HG03457 (cell line): ENCODE data around the gene OR6K2.
"Not testable (repeated sequence)": the region's sequence is repeated elsewhere in the genome, so short reads cannot be mapped to it uniquely, and the experiment has no call there.

Experiments
- ATAC-seq: cut with Tn5 transposase; IDR thresholded peaks from one replicate; pipeline ENCODE4 v1.9.1; 2021; ENCODE audit warnings: moderate number of reproducible peaks; ENCODE audit not compliant: unreplicated experiment

Gene OR6K2, protein sequence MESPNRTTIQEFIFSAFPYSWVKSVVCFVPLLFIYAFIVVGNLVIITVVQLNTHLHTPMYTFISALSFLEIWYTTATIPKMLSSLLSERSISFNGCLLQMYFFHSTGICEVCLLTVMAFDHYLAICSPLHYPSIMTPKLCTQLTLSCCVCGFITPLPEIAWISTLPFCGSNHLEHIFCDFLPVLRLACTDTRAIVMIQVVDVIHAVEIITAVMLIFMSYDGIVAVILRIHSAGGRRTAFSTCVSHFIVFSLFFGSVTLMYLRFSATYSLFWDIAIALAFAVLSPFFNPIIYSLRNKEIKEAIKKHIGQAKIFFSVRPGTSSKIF

DNA sequence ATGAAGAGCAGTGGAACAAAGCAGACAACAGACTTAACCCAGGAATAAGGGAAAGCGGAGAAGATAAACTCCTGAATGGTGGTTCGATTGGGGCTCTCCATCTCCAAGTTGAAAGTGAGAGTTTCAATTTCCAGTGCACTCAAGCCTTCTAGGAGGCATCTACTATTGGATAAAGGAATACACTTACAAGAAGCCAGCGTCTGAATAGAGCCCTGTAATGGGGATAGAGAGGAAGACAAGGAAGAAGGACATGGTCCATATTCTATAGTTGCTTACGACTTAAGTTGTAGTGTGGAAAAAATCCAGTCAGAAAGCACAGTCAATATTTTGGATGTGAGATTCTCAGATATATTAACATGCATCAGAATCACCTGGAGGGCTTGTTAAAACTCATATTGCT, at the start of gene OR6K2:
Gene OR6K2 (minus strand): TSS at position 101 of the 400 bp plus-strand sequence. CDS start 0 bp downstream, at position 101.
- ATAC-seq = no peak

DNA sequence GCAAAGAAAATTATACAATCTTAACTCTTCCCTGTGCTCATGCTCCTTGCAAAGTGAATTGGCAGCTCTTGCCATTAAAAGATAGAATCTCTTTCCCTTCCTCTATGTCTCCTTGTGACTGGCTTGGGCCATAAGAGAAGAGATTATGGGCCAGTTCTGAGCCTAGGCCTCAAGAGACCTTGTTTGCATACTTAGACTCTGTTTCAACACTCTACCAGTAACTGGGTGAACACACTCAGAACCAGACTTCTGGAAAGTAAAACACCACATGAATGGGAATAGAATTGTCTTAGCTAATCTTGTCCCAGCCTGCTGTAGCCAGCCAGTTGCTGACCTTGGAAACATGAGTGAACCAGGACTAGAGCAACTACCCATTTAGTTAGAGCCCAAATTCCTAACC, 35.4 kb upstream of the OR6K2 start:
- ATAC-seq = no peak

DNA sequence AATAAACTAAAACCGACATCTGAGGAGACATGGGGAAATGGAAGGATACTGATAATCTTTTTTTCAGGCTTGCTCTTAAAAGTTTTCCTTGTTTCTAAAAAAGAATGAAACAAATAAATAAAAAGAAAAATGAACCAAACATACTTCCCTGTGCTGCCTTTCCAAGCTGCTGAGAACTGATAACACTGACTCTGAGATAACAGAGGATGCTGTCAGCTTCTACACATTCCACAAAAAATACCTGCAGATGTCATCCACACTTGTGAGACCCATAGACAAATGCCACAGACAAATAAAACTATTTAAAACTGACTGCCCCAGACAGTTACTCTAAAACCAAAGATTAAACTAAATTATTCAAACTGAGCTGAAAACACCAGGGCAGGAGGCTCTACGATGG, 32.1 kb upstream of the OR6K2 start:
- ATAC-seq = no peak

DNA sequence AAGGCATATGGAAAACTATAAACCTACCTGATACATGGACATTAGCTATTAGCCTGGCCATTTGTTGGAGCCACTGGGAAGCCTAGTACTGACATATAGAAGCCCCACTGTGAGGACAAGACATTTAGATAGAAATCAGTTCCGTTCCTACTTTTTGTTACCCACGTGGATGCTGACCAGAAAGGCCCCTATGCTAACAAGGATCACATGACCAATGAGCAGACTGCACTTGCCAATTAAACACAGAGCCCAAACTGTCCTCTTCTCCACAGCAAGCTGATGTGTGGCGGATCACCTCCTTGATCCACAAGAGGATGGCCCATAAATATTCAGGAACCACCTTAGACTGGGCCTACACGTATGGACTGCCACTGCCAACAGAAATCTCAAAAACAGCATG, 31.3 kb upstream of the OR6K2 start:
- ATAC-seq = no peak

DNA sequence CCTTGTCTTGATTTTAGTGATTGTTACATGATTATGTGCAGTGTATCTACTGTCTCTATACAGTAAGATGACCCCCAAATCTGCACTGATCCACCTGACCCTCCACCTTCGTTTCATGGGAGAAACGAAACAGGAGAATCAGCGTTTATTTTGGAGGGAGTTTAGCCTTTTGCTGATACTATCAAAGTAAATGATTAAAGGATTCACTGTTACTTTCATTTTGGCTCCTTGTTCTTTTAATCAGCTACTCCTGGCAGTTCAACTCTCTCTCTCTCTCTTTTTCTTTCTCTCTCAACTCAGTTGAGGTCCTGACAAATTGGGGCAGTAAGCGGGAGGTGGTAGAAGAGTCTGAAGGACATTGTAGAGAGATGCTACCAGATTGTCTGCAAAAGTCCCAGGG, 30.0 kb upstream of the OR6K2 start:
- no peak for ATAC-seq

DNA sequence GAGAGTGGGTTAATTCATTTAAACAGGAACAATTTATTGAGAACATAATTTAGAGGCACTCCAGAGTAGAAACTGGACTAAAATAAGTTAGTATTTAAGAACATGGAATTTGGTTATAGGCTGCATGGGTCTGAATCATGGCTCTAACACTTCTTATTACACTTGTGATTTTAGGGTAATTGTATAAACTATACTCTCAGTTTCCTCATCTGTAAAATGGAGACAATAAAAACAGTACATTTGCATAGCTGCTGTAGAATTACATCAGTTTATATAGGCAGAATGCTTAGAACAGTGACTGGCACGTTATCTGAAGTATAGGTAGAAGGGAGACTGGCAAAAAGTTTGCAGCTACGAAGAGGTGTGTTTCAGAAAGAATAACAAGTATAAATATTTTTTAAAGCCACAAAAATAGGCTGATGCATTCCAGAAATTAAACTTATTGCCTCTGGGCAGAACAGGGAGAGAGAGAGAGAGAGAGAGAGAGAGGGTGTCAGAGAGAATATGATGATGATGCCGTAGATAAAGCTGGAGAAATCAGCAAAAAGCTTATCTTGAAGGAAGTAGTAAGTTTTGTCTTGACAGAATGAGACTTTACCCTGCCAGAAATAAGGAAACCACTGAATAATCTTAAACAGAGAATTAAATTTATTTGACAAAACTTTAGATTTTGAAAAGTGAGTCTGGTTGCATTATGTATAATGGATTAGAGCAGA, 28.2 kb upstream of the OR6K2 start:
- ATAC-seq = no peak

DNA sequence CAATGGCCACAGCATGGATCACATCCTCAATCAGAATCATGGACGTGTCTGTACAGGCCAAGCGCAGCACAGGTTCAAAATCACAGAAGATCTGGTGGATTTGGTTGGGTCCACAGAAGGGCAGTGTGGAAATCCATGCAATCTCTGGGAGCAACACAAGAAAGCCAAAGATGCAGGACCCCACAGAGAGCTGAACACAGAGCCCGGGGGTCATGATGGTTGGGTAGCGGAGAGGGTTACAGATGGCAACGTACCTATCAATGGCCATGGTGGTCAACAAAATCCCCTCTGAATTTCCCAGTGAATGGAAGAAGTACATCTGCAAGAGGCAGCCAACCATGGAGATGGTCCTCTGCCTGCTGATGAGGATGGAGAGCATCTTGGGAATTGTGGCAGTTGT, 24.0 kb upstream of the OR6K2 start:
- ATAC-seq = no peak

DNA sequence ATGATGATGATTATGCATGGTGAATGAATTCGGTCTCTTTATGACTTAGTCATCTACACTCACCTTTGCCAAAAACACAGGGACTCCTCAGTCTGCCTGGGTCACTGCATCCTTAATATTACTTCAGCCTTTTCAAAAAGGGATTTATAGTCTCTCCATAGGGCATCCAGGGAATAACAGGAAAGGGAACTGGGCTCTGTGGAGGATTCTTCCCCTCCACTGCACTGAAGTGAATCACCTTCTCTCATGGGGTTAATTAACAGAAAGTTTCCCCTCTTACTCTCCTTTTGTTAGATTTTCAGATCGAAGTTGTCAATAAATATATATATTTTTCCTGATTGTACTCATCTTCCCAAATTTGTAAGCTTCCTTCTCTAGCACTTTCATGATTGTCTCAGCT, 20.2 kb upstream of the OR6K2 start, which contains the start of gene OR6K3:
Gene OR6K3 (minus strand): TSS at position 101 of the 400 bp plus-strand sequence. CDS start 2,605 bp downstream, outside the sequence.
- no peak for ATAC-seq

DNA sequence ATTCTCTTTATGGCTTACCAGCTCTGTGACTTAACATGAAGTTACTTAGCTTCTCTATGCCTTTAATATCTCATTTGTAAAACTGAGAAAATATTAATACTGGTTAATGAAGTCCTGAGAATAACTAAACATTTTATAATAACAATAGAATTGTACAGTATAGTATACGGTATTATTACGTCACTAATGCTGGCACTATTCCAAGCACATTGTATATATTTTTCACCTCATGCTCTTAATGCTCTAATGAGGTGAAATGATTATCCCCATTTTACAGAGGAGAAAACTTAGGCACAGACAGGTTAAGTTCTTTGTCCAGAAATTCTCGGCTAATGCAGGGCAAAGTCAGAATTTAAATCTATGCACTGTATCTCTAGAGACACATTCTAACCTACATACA, 19.2 kb upstream of the OR6K2 start:
- ATAC-seq = no peak

DNA sequence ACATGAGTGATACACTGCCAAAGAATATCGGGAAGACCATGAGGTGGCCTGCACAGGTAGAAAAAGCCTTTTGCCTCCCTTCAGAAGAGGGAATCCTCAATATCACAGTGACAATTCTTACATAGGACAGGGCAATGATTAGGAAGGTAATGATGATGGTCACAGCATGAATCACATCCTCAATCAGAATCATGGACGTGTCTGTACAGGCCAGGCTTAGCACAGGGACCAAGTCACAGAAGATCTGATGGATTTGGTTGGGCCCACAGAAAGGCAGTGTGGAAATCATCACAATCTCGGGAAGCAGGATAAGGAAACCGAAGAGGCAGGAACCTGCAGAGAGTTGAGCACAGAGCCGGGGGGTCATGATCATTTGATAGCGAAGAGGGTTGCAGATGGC, 16.9 kb upstream of the OR6K2 start:
- ATAC-seq = no peak

DNA sequence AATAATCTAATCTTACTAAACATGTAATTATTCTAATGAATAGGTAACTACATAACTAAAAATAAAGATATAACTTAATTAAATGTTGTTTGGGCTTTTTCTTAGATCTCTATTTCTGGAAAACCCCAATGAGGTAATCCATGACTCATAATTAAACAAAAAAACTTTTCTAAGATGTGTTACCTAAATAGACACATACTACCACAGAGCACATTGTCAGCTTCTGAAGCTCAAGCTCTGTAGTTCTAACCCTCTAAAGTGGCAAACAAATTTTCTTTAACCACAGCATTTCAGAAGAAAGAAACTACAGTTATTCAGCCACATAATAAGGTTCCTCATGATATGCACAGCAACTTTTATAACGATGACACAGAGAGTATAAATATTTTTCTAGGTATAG, 15.9 kb upstream of the OR6K2 start:
- ATAC-seq = no peak

DNA sequence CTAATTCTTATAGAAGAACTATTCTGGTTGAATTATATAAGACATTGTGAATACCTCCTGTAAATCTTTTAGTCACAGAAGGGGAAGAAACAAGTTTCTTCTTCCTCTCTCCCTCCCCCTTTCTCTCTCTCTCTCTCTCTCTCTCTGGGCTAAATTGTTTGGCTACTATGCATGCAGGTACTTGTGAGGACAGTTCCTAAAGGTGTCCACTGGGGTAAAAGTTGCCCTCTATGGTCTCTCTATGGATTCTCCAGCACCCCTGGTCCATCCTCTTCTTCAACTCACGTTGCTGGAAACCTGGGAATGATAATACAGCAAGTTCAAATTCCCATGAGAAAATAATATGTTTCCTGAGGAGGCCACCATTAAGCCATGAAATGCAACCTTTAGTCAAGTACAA, 14.3 kb upstream of the OR6K2 start:
- no peak for ATAC-seq

DNA sequence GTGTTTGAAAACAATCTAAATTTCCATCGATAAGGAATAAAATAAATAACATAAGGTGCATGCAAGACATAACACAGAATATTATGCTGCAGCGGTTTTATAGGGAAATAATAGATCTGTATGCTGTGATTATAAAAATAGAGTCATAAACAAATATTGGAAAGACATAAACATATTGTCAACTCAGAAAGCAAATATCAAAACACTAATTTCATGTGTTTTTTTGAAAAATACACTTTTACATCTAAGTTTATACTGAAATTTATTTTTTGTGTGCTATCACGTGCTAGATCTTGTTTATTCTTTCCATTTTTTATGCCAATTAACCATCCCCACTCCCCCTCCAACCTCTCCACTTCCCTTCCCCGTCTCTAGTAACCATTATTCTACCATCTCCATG, 10.6 kb upstream of the OR6K2 start:
- no peak for ATAC-seq

DNA sequence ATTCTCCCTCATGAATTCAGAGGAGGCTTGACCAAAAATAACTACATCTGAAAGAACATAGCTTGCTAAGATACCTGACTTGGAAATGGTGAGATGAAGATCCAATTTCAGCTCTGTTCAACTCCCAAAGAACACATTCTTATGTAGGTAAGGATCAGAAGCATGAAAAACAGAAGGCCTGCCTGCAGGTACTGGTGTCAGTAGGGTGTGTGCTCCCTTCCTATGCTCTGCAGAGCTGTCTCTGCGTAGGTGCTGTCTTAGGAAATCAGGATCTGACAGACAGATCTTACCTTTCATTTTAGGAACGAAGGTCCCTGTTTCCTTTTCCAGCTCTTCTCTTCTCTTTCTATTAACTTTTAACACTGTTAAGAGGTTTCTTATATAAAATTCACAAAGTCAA, 5.6 kb upstream of the OR6K2 start:
- no peak for ATAC-seq

DNA sequence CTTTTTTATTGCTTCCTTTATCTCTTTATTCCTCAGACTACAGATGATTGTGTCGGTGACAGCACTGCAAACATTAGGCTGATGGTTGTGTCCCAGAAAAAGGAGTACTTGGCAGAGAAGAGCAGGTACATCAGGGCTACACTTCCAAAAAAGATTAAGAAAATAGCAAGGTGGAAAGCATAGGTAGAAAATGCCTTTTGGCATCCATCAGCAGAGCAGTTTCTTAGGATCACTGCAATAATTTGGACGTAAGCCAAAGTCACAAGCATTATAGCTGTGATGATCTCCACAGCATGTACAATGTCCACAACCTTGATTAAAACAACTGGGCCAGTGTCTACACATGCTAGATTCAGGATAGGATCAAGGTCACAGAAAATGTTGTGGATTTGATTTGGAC, 5.9 kb downstream of the OR6K2 start:
- no peak for ATAC-seq

DNA sequence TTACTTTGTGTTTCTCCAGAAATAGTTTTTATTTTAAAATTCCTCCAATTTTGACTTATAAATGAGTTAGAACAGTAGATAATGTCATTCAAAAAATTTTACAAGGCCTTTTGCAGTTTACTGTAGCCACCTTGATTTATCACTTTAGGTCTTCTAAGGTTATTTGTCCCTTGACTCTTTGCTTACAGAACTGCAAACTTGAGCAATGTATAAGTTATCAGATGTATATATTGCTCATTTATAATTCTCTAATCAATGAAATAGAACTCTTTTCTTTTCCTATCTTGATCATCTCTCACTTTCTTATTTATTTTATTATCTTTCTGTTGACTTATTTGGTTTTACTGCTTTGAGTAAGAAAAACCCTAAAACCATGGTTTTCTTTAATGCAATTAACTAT, 8.1 kb downstream of the OR6K2 start:
- ATAC-seq = no peak

DNA sequence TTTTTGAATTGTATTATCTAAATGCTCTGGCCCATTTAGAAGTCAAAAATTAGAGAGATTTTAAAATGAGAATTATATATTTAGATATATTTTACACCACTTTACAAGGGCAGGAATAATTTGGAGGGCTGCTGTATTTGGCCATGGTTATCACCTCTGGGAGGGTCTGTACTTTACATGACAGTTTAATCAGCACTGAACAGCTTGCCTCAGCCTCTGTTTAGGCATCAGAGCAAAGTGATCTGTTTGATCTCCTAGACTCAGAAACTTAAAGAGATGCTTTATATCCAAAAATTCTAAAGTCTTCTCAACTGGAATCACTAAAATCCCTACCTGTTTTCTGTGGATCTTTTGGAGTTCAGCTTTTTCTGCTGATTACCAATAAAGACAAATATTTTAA, 8.5 kb downstream of the OR6K2 start:
- ATAC-seq = no peak

DNA sequence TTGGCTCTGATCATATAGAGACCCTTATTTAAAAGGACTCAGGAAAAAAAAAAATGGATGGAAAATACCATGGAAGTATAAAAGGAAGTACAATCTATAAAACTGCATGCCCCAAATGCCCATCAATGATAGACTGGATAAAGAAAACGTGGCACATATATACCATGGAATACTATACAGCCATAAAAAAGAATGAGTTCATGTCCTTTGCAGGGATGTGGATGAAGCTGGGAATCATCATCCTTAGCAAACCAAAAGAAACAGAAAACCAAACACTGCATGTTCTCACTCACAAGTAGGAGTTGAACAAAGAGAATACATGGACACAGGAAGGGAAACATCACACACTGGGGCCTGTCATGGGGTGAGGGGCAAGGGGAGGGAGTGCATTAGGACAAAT, 9.3 kb downstream of the OR6K2 start:
- ATAC-seq = not testable (repeated sequence)

DNA sequence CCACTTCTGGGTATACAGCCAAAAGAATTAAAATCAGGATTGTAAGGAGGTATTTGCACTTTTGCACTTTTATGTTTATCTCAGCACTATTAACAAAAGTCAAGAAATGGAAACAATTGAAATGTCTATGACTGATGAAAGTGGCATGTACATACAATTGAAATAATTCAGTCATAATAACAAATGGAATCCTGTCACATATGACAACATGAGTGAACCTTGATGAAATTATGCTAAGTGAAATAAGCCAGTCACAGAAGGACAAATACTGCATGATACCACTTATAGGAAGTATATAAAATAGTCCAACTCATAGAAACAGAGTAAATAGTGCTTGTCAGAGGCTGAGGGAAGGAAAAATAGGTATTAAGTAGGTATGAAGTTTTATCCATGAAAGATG, 10.6 kb downstream of the OR6K2 start:
- no peak for ATAC-seq

DNA sequence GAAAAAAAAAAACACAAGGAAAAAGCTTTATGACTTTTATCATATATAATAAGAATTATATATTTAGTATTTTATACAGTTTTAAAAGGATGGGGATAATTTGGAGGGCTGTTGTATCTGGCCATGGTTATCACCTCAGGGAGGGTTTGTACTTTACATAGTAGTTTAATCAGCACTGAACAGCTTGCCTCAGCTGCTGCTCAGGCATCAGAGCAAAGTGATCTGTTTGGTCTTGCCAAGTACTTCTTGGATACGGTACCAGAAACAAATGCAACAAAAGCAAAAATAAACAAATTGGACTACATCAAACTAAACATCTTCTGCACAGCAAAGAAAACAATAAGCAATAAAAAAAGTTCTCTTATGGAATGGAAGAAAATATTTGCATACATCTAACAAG, 11.3 kb downstream of the OR6K2 start:
- no peak for ATAC-seq

DNA sequence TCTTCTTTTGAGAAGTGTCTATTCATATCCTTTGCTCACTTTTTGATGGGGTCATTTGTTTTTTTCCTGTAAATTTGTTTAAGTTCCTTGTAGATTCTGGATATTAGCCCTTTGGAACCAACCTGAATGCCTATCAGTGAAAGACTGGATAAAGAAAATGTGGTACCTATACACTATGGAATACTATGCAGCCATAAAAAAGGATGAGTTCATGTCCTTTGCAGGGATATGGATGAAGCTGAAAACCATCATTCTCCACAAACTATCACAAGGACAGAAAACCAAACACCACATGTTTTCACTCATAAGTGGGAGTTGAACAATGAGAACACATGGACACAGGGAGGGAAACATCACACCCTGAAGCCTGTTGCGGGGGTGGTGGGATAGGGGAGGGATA, 12.1 kb downstream of the OR6K2 start:
- ATAC-seq = not testable (repeated sequence)

DNA sequence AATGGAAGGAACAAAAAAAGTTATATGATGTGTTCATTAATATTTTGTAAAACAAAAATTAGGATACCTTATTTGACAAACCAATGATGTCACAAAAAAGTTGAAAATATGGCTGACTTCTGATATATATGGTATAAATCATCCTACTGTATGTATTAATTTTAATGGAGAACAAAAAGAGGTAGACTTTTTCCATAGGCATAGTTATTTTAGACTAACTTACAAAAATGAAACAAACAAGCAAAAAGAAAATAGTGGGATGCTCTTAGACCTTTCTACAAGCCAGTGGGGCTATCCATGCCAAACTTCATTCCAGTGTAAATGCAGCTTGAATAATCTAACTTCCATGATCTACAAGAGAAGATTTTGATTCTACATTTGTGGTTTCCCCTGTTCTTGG, 13.4 kb downstream of the OR6K2 start:
- ATAC-seq = no peak
